ENCODE data around the gene ILDR1.

GRCh38 chr3:121969631-121970030 lies 52.4 kb downstream of the ILDR1 start:
- no peak for TF ChIP-seq CTCF (IDR thresholded peaks at IDR 0.05)
- TF ChIP-seq POLR2A (IDR thresholded peaks at IDR 0.05): no peak

Data from uterus (tissue), 2 donors.